SW480 (cell line): ENCODE data around the gene ACSS1.
A peak's percentile ranks its signal among the peaks of the same experiment; 100 is the strongest.

ENCODE experiments used
- DNase-seq: peaks from one replicate; pipeline ENCODE4 v3.0.0-alpha.2; 2016; ENCODE audit warnings: low spot score

Gene ACSS1

DNA sequence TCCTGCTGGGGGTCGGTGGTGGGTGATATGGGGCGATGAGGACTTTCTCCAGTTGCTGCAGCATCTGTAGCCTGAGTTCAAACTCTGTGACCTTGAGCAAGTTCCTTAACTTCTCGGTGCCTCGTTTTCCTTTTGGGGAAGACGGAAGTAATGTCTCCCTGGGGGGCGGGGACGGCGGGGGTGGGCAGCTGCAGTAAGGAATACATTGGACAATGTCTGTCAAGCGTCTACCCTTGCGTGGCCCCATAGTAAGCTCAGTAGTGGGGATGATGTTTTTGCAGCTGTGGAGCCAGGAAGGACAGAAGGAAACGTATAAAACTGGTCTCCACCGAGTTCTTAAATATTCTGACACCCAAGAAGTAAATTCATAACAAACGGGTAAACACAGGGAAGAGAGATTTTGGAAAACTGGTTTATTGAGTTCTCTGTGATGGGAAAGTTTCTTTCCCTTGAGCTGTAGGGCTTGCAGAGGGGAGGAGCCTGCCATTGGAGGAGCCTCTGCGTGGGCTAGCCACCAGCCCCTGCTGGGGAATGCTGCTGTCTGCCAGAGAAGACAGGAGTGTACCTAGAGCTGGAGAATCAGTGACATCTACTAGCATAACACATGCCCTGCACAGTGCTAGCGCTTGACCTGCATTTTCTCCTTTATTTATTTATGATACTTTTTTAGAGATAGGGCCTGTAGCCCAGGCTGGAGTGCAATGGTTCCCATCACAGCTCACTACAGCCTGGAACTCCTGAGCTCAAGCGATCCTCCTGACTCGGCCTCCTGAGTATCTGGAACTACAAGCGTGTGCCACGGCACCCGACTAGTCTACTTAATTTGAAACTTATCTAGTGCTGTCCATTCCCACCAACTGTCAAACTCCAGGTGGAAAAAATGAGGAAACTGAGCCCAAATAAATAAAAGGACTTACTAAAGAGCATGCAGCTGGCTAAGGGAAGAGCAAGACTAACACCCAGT is 1.2 kb upstream of the ACSS1 start:
- peak; percentile 46 for DNase-seq

DNA sequence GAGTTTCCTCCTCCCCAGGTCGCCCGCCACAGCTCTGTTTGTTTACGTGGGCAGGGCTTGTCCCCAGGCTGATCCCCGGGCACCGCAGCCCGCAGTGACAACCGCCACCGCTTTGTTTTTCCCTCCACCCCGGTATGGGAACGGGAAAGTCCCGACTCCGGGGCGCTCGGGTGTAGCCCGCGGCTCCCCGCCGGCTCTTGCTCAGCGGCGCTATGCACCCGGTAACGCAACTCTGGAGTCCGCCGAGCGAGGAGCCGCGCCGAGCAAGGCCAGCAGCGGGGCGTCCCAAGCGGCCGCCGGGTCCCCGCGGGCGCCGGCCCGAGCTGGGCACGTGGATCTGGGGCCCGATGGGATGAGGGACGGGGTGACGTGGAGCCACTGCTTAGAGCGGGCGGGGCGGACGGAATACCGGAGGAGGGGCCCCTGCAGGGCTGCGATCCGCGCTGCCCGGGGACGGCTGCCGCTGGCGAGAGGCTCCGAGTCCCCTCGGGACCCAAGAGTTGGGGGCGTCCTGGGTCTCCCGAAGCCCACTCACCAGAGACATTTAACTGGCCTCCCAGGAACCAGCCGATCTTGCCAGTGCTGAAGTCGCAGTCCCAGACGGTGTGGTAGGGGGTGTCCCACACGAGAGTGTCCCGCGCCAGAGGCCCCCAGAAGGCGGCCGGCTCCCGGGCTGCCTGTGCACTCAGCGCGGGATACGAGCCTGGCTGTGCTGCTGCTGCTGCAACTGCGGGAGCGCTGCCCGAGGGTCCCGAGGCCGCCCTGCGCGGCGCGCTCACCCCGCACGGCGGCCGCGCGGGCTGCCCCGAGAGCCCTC is 497 bp downstream of the ACSS1 start:
- peak; percentile 71 for DNase-seq

- DNase-seq, result no peak
Measured at GRCh38 chr20:25056690-25057233, 1.2 kb downstream of the ACSS1 start.

- no peak for DNase-seq
Measured at GRCh38 chr20:25055711-25056495, 2.0 kb downstream of the ACSS1 start.

DNA sequence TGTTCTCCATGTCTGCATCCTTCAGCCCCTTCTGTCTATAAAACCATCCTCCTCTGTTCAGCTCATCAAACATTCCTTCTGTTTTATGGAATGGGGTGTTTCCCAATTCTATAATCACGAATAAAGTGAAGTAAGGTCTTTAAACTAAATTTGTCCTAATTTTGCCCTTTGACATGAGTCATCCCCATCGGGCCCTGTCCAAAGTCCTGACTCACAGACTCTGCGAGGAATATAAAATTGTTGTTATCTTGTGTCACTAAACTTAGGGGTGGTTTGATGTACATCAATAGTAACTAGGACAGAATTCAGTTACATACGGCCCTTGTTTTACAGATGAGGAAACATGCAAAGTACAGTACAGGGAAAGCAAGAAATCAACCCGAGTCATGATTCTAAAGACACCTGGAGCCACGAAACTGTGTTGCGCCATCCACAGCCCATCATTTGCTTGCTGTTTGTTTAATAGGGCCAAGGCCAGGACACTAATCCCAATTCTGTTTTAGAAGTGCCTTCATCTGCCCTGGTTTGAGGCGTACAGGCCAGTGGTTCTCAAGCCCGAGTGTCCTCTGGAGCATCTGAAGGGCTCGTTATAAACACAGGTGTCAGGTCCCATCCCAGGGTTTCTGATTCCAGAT is 2.8 kb downstream of the ACSS1 start:
- DNase-seq, result no peak

DNA sequence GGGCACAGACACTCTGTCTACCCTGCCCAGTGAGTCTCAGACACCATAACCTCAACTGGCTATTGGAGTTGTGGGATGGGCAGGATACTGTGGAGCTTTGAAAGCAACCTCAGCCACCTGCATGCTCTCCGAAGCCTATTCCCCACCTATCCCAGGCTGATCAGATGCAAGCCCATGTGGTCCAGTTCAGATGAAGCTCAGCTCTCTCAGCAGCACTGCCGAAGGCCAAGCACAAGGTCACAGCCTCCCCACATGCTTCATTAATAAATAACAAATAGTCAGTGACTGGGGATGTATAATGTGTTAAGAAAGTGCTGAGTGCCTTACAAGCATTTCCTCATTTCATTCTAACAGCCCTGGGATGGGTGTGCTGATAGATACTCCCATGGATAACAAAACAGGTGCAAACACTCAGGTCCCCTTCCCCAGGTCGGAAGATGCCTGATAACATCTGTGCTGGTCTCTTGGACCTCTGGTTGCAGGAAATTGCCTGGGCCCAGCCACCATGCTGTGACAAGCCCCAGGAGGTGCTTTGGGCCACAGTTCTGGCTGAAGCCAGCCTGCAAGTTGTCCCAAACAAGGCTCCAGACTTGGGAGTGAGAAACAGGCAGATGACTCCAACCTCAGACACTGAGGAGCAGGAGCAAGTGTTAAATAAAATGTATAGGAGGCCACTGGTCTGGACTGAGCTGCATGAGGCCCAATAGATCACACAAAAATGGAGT is 3.7 kb downstream of the ACSS1 start:
- no peak for DNase-seq

GRCh38 chr20:25053255-25054031 is 4.5 kb downstream of the ACSS1 start:
- DNase-seq, result no peak

GRCh38 chr20:25052255-25053194 is 5.4 kb downstream of the ACSS1 start:
- no peak for DNase-seq

DNA sequence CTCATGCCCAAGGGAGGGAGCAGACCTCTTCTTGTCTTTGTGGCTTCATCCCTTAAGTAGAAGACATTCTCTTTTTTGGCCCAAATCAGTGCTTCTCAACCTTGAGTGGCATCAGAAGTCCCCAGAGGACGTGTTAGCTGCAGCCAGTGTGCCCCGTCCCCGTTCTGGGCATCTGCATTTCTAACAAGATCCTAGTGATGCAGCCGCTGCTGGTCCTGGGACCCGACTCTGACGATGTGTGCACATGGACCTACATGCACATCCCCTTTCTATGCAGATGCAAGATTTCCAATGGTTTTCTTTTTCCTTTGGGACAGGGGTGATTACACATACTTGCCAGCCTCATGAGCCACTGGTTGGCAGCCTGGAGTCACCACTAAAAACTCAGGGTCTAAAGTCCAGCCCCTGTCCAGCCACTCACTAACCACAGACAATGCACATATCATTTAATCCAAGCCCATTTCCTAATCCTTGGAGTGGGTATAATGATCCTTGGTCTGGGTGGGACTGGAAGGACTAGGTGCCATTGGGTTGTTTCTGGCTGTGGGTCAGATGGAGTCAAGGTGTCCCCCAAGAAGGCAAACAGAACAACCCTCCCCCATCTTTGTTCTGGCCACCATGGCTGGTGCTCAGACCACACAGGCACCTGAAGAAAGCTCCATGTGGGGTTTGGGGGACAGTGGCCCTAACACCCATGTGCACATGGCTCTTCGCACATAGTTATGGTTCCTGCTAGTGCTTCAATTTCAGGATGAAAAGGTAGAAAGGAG is 6.4 kb downstream of the ACSS1 start:
- DNase-seq, result no peak

DNA sequence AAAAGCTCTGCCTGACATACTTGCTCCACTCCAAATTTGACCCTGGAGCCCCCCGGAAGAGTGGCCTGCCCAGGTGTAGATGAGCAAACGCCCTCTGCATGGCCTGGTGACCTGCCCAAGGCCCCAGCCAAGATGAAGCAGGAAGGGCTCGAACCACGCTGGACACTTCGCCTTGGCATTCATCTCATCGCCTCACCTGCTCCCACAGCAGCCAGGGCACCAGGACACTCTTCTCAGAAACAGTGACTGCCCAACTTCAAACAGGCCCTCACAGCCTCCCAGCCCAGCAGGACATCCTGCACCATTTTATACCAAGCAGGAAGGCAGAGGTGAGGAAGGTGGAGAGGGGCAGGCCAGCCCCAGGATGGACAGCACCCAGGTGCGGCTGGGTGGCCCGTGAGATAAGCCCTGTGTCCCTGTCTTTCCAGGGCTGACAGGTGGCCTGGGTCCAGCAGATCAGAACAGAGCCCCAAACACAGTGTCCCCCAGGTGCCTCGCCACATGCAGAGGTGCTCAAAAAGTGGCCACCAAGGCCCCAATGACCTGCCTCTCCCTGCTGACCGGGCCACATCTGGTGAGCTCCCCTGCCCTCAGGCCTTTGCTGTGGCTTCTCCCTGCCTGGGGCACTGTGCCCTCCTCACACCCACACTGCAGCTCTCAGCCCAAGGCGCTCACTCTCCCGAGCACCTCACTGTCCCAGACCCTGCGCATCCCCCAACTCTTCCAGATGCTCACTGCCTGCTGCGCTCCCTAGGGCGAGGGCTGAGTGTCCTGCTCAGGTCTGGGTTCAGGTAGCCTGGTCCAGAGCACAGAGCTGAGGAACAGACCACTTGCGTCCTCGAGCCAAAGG is 7.2 kb downstream of the ACSS1 start:
- DNase-seq, result no peak

- no peak for DNase-seq
Measured at GRCh38 chr20:25050082-25050481, 7.9 kb downstream of the ACSS1 start.

DNA sequence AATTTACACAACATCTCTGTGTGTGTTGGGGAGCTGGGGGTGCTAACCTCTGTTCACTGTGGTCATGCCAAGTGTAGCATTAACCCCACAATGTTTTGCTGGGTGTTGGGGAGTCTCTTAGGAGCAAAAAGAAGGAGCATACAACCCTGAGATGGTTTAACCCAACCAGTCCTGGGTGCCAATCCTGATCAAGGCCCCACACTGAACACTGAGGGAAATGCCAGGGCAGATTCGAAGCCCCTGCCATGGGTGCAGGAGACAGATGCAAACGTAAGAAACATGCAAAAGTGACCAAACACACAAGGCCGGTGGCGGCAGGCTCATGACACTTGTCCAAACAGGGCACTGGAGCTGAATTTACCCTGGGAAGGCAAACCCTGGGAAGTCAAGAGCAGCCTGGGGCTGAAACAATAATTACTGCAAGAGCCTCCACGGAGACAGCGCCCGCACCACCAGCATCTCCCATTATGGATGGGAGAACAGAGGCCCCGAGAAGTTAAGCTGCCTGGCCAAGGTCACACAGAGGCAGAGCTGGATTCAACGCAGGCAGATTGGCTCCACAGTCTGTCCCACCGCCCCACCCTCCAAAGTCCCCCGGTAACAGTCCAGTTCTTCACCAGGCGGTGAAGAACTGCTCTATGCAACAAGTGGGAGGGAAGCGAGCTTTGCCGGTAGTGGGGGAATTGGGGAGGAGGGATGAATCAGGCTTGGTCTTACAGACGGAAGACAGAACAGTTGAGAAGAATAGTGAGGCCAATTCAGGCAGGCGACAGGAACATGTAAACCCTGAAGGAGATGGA is 8.5 kb downstream of the ACSS1 start:
- no peak for DNase-seq

GRCh38 chr20:25048519-25048952 is 9.4 kb downstream of the ACSS1 start:
- no peak for DNase-seq

DNA sequence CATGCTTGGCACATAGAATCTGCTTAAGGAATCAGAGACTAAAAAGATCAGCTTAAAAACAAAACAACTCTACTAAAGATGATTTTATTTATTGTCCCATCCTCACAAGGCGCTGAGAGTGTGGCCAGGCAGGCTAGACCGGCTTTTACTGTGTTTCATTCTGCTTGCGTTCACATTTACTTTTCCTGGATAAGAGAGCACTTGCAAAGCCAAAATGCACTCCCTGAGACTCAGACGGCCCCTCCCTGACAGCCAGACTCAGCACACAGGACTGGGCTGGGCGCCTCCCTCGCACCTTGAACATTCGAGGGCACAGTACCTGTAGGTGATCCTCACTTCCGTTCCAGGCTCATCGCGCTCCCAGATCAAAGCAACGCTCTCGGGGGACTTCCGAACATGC is 10.2 kb downstream of the ACSS1 start:
- DNase-seq, result no peak

- no peak for DNase-seq
Measured at GRCh38 chr20:25046736-25047666, 10.9 kb downstream of the ACSS1 start.
